NCI-H226 (cell line): ENCODE data around the gene KNOP1.
"Not testable (repeated sequence)": the region's sequence is repeated elsewhere in the genome, so short reads cannot be mapped to it uniquely, and the experiment has no call there.

Experiments used
- DNase-seq: peaks from one replicate; pipeline ENCODE4 v3.0.0-alpha.2; 2015

Gene KNOP1

DNA sequence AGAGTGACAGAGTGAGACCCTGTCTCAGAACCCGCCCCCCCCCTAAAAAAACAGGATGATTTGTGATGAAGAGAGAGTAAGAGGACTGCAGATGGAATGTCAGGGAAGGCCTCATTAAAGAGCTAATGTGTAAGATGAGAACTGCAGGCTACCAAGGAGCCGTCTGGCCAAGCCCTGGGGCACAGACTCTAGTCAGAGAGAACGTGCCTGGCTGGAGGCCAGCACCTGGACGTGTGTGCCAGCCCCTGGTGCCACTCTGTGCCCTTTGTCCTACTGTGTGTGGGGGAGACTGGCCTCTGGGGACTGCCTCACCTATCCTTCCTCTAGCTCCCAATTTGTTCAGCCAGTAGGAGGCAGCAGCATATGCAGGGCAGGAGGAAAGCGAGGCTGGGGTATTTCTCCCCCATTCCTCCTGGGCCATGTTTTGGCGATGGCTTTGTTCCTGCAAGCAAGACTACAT, 37.1 kb downstream of the KNOP1 start:
- DNase-seq, result no peak

DNA sequence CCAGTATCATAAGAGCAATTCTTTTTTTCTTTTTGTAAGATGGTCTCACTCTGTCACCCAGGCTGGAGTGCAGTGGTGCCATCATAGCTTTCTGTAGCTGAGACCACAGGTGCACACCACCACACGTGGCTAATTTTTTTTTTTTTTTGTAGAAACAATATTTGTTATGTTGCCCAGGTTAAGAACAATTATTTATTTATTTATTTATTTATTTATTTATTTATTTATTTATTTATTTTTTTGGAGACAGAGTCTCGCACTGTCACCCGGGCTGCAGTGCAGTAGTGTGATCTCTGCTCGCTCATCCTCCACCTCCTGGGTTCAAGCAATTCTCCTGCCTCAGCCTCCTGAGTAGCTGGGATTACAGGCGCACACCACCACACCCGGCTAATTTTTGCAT, 38.7 kb downstream of the KNOP1 start:
- not testable (repeated sequence) for DNase-seq

DNA sequence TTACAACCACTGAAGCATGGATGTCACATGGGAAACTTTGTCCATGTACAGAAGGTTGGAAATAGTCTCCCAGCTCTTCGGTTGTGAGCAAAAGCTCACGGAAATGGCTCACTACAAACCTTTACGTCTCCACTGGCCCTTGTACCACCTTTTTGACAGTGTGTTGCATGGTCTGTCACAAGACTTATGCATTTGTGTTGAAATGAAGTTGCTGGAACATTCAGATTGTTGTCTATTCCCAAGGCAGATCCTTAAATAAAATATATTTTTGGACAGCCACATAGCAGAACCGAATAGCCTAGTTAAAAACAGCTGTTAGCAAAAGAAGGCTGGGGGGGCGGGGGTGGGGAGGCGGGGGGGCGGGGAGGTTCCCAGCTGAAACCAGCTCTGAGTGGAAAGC, 39.2 kb downstream of the KNOP1 start:
- DNase-seq, result no peak

DNA sequence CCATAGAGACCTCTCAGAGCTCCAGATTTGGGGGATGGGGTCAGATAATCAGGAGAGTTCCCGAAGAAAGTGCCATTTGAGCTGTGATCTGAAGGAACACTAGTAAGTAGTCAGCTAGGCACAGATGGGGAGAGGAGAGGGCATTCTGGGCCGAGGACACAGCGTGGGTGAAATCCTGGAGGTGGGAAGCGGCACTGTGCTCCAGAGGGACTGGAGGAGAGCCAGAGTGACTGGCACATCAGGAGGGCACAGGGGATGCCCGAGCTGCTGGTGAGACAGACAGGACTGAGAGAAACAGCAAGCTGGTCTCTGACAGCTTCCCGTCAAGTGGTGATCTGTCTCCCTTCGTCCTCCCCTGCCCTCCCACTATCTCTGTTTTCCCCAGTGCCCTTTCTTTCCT, 40.6 kb downstream of the KNOP1 start:
- no peak for DNase-seq

DNA sequence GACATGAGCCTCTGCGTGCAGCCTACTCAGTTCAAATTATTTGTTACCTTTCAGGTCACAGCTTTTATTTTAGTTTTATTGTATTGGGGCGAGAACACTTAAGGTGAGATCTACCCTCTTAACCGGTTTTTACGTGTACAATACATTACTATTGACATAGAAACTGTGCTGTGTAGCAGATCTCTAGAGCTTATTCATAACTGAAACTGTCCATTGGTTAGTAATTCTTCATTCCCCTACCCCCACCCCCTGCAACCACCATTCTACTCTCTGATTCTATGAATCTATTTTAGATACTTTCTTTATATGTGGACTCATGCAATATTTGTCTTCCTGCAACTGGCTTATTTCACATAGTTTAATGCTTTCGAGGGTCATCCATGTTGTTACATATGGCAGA, 43.5 kb downstream of the KNOP1 start:
- DNase-seq, result no peak

DNA sequence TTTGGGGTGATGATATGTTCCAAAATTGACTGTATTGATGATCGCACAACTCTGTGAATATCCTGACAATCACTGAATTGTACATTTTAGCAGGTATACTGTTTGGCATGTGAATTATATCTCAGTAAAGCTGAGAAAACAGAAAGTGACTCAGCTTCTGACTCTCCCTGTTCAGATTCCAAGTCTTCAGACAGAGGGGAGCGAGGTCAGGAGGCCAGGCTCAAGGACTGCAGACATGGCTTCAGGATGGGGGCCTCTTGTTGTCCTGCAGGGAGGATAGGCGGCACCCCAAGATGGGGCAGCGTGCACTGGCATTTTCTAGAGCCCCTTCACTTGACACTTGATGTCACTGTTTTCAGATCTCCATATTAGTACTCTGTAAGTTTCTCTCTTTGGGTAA, 45.6 kb downstream of the KNOP1 start:
- DNase-seq, result no peak

DNA sequence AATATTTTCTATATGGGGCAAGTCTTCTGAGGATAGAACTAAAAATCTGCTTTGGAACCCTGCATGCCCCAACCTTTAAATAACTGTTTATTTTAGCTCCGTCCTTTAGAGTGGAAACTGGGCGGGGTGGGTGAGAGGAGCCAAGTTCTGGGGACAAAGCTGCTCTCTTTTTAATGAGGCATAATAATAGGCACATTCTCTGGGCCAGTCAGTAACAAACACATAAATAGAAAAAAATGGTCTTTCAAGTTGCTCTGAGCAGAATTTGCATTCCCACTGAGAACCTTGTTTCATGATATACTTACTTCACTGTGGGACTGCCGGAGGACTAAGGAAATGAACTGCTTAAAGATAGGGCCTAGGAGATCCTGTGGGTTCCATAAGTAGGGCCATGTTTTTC, 51.5 kb downstream of the KNOP1 start:
- DNase-seq, result no peak

DNA sequence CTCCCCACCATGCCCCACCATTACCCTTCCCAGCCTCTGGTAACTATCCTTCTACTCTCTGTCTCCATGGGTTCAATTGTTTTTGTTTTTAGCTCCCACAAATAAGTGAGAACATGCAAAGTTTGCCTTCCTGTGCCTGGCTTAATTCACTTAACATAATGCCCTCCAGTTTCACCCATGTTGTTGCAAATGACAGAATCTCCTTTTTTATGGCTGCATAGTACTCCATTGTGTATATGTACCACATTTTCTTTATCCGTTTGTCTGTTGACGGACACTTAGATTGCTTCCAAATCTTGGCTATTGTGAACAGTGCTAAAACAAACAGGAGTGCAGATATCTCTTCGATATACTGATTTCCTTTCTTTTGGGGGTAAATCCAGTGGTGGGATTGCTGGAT, 52.7 kb downstream of the KNOP1 start:
- DNase-seq, result not testable (repeated sequence)

DNA sequence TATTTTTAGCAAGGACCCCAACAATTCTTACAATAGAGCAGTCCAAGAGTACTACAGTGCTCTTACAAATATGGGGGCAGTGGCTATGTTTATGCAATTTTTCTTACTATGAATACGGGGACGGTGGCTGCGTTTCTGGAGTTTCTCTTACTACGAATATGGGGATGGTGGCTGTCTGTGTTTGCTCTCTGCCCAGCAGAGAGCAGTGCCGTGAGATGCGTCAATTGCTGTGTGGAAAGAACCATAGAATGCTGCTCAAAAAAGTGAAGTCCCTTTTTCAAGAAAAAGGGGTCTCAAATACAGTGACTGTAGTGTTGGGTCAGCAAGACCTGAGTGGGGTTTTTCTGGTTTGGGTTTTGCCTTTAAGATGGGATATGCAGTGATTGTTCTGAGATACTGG, 53.9 kb downstream of the KNOP1 start:
- DNase-seq, result no peak

DNA sequence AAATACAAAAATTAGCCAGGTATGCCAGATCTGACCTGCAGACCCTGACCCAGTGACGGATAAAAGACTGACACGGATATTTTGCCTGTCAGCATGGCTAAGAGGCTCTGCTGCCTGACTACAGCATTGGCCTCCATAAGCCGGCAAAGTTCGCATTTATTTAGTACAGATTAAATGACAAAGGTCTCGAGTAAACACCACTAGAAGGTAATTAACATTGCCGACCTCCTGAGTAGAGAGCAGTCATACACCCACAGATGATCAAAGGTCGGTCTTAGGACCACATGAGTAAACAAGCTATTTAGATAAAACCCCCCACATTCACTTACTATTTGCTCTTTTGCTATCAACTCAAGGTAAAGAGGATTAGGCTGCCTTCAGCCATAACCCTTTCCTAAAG, 55.7 kb downstream of the KNOP1 start:
- no peak for DNase-seq

DNA sequence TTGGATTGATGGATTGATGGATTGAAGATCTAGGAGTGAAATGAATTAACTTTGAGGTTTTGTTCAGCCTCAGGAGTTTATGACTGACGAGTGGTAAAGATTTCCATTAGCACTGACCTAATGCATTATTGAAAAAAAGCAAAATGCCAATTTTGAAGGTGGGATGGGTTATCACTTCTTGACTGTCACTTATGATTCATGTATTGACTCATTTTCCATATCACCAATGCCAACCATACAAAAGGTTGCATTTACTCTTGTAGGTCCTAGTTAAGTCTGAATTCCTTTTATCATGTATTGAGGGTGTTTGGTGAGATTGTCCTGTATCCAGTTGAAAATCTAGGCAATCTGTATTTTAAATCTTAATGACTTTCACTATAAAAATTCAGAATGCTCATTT, 57.6 kb downstream of the KNOP1 start:
- DNase-seq, result no peak

DNA sequence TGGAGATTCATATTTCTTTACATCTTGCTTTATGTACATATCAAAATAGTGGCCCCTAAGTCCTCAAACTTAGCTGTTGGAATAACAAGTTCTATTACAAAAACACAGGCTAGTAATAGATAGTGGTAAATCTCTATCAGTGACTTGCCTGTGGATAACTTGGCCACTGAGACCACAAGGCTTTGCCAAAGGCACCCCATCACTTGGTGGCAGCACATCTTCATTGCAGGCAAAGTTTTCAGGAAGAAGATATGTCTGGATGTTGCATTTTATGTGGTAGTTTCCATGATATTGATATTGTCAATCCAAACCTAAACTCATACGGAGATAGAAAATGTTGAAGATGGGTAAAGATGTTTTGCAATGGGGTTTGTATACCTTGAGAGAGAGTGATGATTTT, 58.5 kb downstream of the KNOP1 start:
- no peak for DNase-seq

DNA sequence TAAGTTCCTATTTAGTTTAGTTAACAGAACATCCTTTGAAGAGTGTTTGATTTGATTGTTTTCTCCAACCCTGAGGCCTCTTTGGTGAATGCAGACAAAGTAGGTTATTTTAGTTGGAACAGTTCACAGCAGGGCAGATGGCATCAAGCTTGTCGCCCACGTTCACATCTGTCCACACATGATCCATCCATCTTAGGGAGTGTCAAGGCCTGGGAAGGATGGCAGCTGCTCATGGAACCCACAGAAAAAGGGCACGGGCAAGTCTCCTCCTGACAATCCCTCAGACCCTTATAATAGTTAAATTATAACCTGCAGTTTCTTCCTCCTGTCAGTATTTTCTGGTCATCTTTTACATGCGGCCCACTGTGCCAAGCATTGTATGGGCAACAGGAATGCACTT, 60.2 kb downstream of the KNOP1 start:
- DNase-seq, result no peak

DNA sequence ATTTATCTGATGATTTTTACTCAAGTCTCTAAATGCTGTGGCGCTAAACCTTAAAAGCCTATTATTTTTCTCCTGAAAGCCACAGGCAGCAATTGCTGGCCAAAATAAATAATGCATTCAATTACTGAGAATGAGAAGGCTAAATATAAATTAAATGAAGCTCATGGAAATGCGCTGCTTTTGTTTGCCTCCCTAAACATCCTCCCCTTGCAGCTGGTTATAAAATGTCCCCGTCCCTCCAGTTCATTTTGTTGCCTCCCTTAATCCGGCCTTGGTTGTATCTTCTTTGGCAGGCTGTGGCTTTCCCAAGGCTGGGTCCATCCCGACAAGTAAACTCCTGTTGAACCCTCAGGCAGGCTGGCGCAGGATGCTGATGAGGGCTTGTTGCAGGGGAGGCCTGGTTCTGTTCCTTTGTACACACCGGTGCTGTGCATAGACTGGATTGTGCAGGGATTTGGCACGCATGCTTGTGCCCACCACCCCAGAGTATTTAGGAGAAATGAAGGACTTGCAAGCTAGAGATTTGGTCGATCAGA, 62.7 kb downstream of the KNOP1 start:
- no peak for DNase-seq

DNA sequence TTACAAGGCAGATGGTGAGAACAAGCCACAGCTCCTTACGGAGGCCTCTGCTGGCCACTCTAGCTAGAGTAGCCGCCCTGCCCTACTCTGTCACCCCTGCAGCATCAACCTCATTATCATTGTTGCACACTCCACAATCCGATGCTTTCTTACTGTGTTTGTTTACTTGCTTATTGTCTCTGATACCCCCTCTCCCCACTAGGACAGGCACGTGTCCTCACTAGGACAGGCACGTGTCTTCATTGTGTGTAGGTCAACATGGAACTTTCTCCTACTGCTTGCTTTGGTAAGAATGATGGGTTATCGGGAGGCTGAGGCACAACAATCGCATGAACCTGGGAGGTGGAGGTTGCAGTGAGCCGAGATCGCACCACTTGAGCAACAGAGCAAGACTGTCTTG, 63.9 kb downstream of the KNOP1 start:
- DNase-seq, result no peak
